SU-DHL-6 (cell line): ENCODE results near the gene DMD.

Source experiments
- H2AFZ ChIP-seq: fragments of 200-600 bp; sonication (generic); 2 replicates; pipeline ENCODE4 v1.6.1; 2014; ENCODE audit warnings: low read depth, mild to moderate bottlenecking, moderate library complexity, mixed read lengths, antibody characterized with exemption, low read length; ENCODE audit not compliant: severe bottlenecking
- H3F3A ChIP-seq: fragments of 200-600 bp; shearing (Covaris generic); 2 replicates; pipeline ENCODE4 v1.6.0; 2016; ENCODE audit warnings: antibody characterized with exemption, mild to moderate bottlenecking; ENCODE audit not compliant: insufficient read depth
- H3K27ac ChIP-seq: fragments of 200-600 bp; sonication (generic); 2 replicates; pipeline ENCODE4 v1.5.1; 2016; ENCODE audit warnings: low read depth, mild to moderate bottlenecking, low read length, moderate library complexity, mixed read lengths
- H3K27me3 ChIP-seq: fragments of 200-600 bp; sonication (generic), shearing (Covaris generic); 2 replicates; pipeline ENCODE4 v1.6.0; 2014; ENCODE audit warnings: mild to moderate bottlenecking, low read length
- H3K36me3 ChIP-seq: fragments of 200-600 bp; sonication (generic); 2 replicates; pipeline ENCODE4 v1.6.1; 2014; ENCODE audit warnings: mild to moderate bottlenecking, low read length, mixed read lengths
- H3K4me2 ChIP-seq: fragments of 300-600, 200-600 bp; shearing (Covaris generic), sonication (generic); 2 replicates; pipeline ENCODE4 v1.6.0; 2014; ENCODE audit warnings: low read length, low read depth, mild to moderate bottlenecking; ENCODE audit not compliant: poor library complexity, severe bottlenecking
- H3K4me3 ChIP-seq: fragments of 200-600 bp; sonication (generic); 2 replicates; pipeline ENCODE4 v1.5.1; 2014; ENCODE audit warnings: antibody characterized with exemption, low read length, mild to moderate bottlenecking, mixed read lengths; ENCODE audit not compliant: insufficient read depth, poor library complexity, severe bottlenecking
- H3K79me2 ChIP-seq: fragments of 200-600 bp; sonication (generic); 2 replicates; pipeline ENCODE4 v1.6.1; 2014; ENCODE audit warnings: mild to moderate bottlenecking, low read length, moderate library complexity; ENCODE audit not compliant: insufficient read depth
- H3K9ac ChIP-seq: fragments of 200-600 bp; sonication (generic); 2 replicates; pipeline ENCODE4 v1.7.0; 2014; ENCODE audit warnings: mild to moderate bottlenecking, low read length
- H3K9me2 ChIP-seq: fragments of 200-600 bp; sonication (generic); replicated peaks from 2 replicates; pipeline ENCODE4 v1.6.1; 2014; ENCODE audit warnings: low read length; ENCODE audit not compliant: insufficient read depth
- H3K9me3 ChIP-seq: fragments of 200-600 bp; sonication (generic); 2 replicates; pipeline ENCODE4 v1.6.1; 2014; ENCODE audit warnings: low read length, mixed read lengths; ENCODE audit not compliant: insufficient read depth
- H4K20me1 ChIP-seq: fragments of 200-600 bp; sonication (generic); 2 replicates; pipeline ENCODE4 v1.6.1; 2014; ENCODE audit warnings: low read depth, mild to moderate bottlenecking, antibody characterized with exemption, low read length, moderate library complexity, mixed read lengths
- CTCF ChIP-seq: fragments of 200-600 bp; sonication (generic); IDR thresholded peaks from one replicate; pipeline ENCODE4 v1.5.1; 2017; ENCODE audit warnings: antibody characterized with exemption, mild to moderate bottlenecking, low read length, moderate library complexity; ENCODE audit not compliant: insufficient read depth, poor library complexity, severe bottlenecking
- EZH2phosphoT487 ChIP-seq: fragments of 200-600 bp; sonication (generic), shearing (Covaris generic); conservative IDR thresholded peaks from 2 replicates; pipeline ENCODE4 v1.6.1; 2018; ENCODE audit warnings: mild to moderate bottlenecking, antibody characterized with exemption, low read length, moderate library complexity, mixed read lengths

DMD gene

GRCh38 chrX:32195611-32196010 is 1015.7 kb downstream of the DMD start:
- Histone ChIP-seq H3K9me2 (no peaks in the 10 kb centered on the region), H3K9ac (no peak overlapping the region), H3K4me3 (no peak overlapping the region), H3K9me3 (no peaks in the 10 kb centered on the region), H4K20me1 (no peaks in the 10 kb centered on the region), H2AFZ (no peak overlapping the region), H3K27ac (no peak overlapping the region), H3K79me2 (no peaks in the 10 kb centered on the region), H3F3A (no peaks in the 10 kb centered on the region), H3K36me3 (no peaks in the 10 kb centered on the region), H3K27me3 (no peaks in the 10 kb centered on the region), H3K4me2 (no peak overlapping the region)
- TF ChIP-seq EZH2phosphoT487 (no peak), CTCF (no peak)

DNA sequence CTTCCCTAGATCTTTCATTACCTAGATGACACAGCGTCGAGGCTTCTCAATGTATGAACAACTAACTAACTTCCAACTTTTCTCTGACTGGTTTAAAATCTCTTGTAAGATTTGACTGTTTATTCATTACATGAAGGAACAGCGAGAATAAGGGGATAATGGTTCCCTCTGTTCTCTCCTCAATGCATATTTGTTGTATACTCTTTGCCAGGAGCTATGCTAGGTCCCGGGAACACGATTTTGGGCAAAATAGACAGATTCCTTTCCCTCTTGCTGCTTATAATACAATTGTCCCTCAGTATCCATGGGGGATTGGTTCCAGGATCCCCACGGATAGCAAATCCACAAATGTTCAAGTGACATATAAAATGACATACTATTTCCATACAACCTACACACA is 1020.0 kb downstream of the DMD start:
- Histone ChIP-seq H3K4me3 (no peak overlapping the region), H2AFZ (no peak overlapping the region), H3K27ac (no peak overlapping the region), H3K36me3 (no peaks in the 10 kb centered on the region), H3K27me3 (no peaks in the 10 kb centered on the region), H3K9ac (no peak overlapping the region), H3K9me2 (no peaks in the 10 kb centered on the region), H3K4me2 (no peak overlapping the region), H4K20me1 (no peaks in the 10 kb centered on the region), H3F3A (no peaks in the 10 kb centered on the region), H3K9me3 (no peaks in the 10 kb centered on the region), H3K79me2 (no peaks in the 10 kb centered on the region)
- no peak for TF ChIP-seq CTCF
- TF ChIP-seq EZH2phosphoT487, result no peak

DNA sequence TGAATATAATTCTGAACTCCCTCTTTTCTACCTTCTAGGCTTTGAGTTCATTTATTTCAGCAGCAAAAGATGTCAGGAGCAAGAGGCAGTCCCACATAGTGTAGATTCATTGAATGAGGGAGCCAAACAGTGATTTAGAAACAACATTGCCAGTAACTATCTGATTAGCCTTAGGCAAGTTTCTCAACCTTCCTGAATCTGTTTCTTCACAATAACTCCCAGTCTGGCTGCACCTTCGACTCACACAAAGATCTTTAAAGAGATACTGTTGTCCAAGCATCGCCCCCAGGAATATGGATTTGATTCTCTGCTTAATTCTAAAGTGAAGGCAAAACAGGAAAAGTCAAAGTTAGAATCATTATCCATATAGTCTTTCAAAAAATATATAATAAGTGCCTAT is 1026.2 kb downstream of the DMD start:
- H3K9me3 ChIP-seq, result no peaks in the 10 kb centered on the region
- H3K9ac ChIP-seq, result no peak overlapping the region
- H3K4me2 ChIP-seq, result no peak overlapping the region
- no peak overlapping the region for H3K4me3 ChIP-seq
- no peaks in the 10 kb centered on the region for H3K9me2 ChIP-seq
- no peak overlapping the region for H2AFZ ChIP-seq
- H3F3A ChIP-seq, result no peaks in the 10 kb centered on the region
- H3K27ac ChIP-seq, result no peak overlapping the region
- no peaks in the 10 kb centered on the region for H4K20me1 ChIP-seq
- no peak for TF ChIP-seq EZH2phosphoT487
- TF ChIP-seq CTCF, result no peak
- no peaks in the 10 kb centered on the region for H3K36me3 ChIP-seq
- H3K79me2 ChIP-seq, result no peaks in the 10 kb centered on the region
- no peaks in the 10 kb centered on the region for H3K27me3 ChIP-seq

- H3F3A ChIP-seq, result no peaks in the 10 kb centered on the region
- no peak overlapping the region for H3K27ac ChIP-seq
- no peak for TF ChIP-seq EZH2phosphoT487
- no peak for TF ChIP-seq CTCF
- no peaks in the 10 kb centered on the region for H3K36me3 ChIP-seq
- no peaks in the 10 kb centered on the region for H3K79me2 ChIP-seq
- H4K20me1 ChIP-seq, result no peaks in the 10 kb centered on the region
- H3K27me3 ChIP-seq, result no peaks in the 10 kb centered on the region
- no peak overlapping the region for H3K4me2 ChIP-seq
- no peak overlapping the region for H2AFZ ChIP-seq
- no peak overlapping the region for H3K4me3 ChIP-seq
- H3K9me3 ChIP-seq, result no peaks in the 10 kb centered on the region
- no peaks in the 10 kb centered on the region for H3K9me2 ChIP-seq
- no peak overlapping the region for H3K9ac ChIP-seq
Observed at GRCh38 chrX:32183066-32183465, 1028.3 kb downstream of the DMD start.
